Subcutaneous preadipocyte (primary cell): Measurements from ENCODE around the gene CCNC. TPM values are rescaled to one million over a fixed set of nuclear protein-coding genes. Genes with fewer than 3 reads are reported as not detected.

ENCODE experiments used
- small RNA-seq: library from RNA; depleted of rRNA; stranded (forward); fragments of <200 nt; gene quantifications from one replicate; pipeline ENCODE3, GENCODE V24; 2012
- total RNA-seq: library from RNA; depleted of rRNA; stranded (reverse); fragments of >200 nt; gene quantifications from 2 replicates; pipeline ENCODE4 v1.2.3, GENCODE V29; 2012

CCNC gene, protein sequence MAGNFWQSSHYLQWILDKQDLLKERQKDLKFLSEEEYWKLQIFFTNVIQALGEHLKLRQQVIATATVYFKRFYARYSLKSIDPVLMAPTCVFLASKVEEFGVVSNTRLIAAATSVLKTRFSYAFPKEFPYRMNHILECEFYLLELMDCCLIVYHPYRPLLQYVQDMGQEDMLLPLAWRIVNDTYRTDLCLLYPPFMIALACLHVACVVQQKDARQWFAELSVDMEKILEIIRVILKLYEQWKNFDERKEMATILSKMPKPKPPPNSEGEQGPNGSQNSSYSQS
- 79.7 and 83.9 TPM in 2 replicates for total RNA-seq

DNA sequence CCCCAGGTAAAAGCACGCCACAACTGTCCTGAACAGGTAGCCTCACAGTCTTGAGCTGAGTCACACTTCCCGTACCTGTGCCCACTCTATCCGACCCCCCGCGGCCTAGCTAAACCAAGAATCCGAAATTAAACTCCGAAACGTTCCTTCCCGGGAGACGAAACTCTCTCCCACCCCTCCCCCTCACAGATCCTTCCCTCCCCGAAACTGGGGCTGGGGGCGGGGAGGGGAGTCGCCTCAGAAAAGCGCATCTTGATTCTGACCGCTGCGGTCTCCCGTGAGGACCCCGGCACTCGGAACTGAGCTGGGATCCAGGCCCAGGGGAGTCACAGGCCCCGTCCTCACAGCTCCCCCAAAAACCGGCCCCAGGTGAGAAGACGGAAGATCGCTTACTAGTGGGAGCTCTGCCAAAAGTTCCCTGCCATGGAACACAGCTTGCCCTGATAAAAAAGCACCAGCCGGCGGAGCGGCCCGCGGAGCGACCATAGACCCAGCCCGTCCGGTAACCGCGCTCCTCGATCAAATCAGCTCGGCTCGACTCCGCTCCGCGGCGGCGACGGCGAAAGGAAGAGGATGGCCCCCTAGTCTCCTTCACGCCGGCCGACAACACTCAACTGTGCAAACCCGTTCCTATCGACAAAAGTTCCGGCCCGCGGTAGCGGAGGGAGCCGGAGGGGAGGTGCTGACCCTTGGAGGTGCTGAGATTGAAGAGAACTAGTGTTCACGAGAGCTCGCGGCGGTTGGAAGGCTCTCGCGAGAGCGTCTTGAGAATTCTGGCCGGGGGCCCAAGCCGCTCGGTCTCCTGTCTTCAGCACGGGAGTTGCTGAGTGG, at the start of gene CCNC:
Gene CCNC (minus strand): TSS at position 558 of the 831 bp plus-strand sequence. CDS start 133 bp downstream, at position 425.

DNA sequence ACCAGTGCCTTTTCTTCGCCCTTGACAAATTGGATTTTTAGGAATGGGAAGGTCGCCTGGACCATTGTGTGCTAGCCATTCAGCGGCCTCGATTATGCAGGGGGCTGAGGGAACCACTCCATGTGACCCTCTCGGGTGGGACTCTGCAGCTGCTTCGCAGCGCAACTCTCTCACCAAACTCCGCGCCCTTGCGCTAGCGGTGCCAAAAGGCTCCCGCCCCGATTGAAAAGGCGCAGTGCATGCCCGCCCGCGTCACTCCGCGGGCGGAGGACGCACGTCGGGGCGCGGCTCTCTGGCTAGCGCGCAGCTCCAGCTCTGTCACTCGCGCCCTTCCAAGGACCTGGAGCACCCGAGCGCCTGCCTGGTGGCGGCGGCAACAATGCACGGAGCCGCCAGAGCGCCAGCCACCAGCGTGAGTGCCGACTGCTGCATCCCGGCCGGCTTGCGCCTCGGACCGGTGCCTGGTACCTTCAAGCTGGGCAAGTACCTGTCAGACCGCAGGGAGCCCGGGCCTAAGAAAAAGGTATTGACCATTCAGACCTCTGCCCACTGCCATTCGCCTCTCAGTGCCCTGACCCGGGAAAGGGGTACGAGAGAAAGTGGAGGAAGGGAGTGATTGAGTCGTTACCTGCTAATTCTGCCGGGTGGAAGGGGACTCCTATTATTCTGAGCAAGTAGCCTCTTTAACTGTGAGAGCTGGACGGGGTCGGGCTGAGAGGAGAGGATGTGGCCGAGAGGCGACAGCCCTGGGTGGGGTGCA, 38.4 kb upstream of the CCNC start, which contains the start of gene PRDM13:
Gene PRDM13 (plus strand): TSS at position 178 of the 760 bp plus-strand sequence. CDS start 202 bp downstream, at position 380.

Small RNAs within 50 kb of the gene (small RNA-seq; reads per million reads assigned to genes)
- not detected for gene RF00019

Other genes with a start within 250 kb of the CCNC start
- gene FAXC, start 219.0 kb downstream of the CCNC start, total RNA-seq = 0.20 and 0.37 TPM in 2 replicates
- 5.5 and 9.4 TPM in 2 replicates for gene COQ3, start 174.5 kb downstream of the CCNC start, total RNA-seq
- gene PNISR, start 143.4 kb downstream of the CCNC start, total RNA-seq = 64.7 and 64.9 TPM in 2 replicates
- 13.6 and 23.9 TPM in 2 replicates for gene USP45, start 53.2 kb downstream of the CCNC start, total RNA-seq
- not detected in 2 replicates for gene PRDM13, start 38.2 kb upstream of the CCNC start, total RNA-seq